HEK293T (cell line): Measurements from ENCODE around the gene OR5H15.

ENCODE experiments used
- CTCF ChIA-PET: fragments of 350-600 bp; formaldehyde crosslinking; extraction: SDS; loops from one replicate; lab custom pipeline; 2021; ENCODE audit warnings: antibody characterized with exemption, inconsistent platforms; lab: Yijun Ruan, JAX
- POLR2A ChIA-PET: fragments of 350-600 bp; formaldehyde crosslinking; extraction: SDS; loops from one replicate; lab custom pipeline; 2020; ENCODE audit warnings: antibody characterized with exemption, inconsistent platforms; lab: Yijun Ruan, JAX
- DNase-seq: peaks from one replicate; pipeline ENCODE4 v3.0.0; 2012; ENCODE audit warnings: mixed read lengths; ENCODE audit errors: extremely low spot score
- ELF4 ChIP-seq: fragments of 450-650 bp; IDR thresholded peaks from 2 replicates; pipeline ENCODE4 v1.6.1; 2017; ENCODE audit warnings: antibody characterized with exemption
- LEF1 ChIP-seq: fragments of 450-650 bp; IDR thresholded peaks from 2 replicates; pipeline ENCODE4 v1.6.1; 2017; ENCODE audit warnings: mild to moderate bottlenecking, borderline replicate concordance

OR5H15 gene

GRCh38 chr3:98215051-98215450 lies 48.6 kb downstream of the OR5H15 start:
- POLR2A ChIA-PET, result no interaction called here
- CTCF ChIA-PET, result no interaction called here
- TF ChIP-seq ELF4 (no peak), LEF1 (no peak)
- DNase-seq, result no peak
